GM23338 (cell line): Measurements from ENCODE around the gene AMOTL1. TPM values are rescaled to one million over a fixed set of nuclear protein-coding genes. Genes with fewer than 3 reads are reported as not detected.

Experiments
- ATAC-seq: fragments of 200-7000 bp; cut with Tn5 transposase; 3 replicates; pipeline ENCODE4 v1.9.1; 2020
- DNase-seq: peaks from one replicate; pipeline ENCODE4 v3.0.0-alpha.2; 2015; ENCODE audit warnings: low spot score
- H2AFZ ChIP-seq: fragments of 200-600 bp; sonication (generic); 2 replicates; pipeline ENCODE4 v1.8.0; 2016; ENCODE audit warnings: antibody characterized with exemption, mild to moderate bottlenecking, moderate library complexity
- H3F3A ChIP-seq: fragments of 200-600 bp; sonication (generic); replicated peaks from 2 replicates; pipeline ENCODE4 v1.8.0; 2017; ENCODE audit warnings: antibody characterized with exemption, mixed run types, low read depth
- H3K27ac ChIP-seq: fragments of 200-600 bp; sonication (generic); 2 replicates; pipeline ENCODE4 v1.6.1; 2016; ENCODE audit warnings: low read depth
- H3K27me3 ChIP-seq: fragments of 200-600 bp; sonication (generic); 2 replicates; pipeline ENCODE4 v1.8.0; 2016; ENCODE audit warnings: mild to moderate bottlenecking, mixed run types, moderate library complexity; ENCODE audit not compliant: insufficient read depth
- H3K36me3 ChIP-seq: fragments of 200-600 bp; sonication (generic); 2 replicates; pipeline ENCODE4 v1.8.0; 2016; ENCODE audit warnings: mild to moderate bottlenecking; ENCODE audit not compliant: insufficient read depth
- H3K4me1 ChIP-seq: fragments of 200-600 bp; sonication (generic); 2 replicates; pipeline ENCODE4 v1.8.0; 2016; ENCODE audit warnings: mild to moderate bottlenecking, moderate library complexity; ENCODE audit not compliant: insufficient read depth
- H3K4me2 ChIP-seq: fragments of 200-600 bp; sonication (generic); 2 replicates; pipeline ENCODE4 v1.7.1; 2017; ENCODE audit warnings: mixed run types
- H3K4me3 ChIP-seq: fragments of 200-600 bp; sonication (generic); 2 replicates; pipeline ENCODE4 v1.6.1; 2016; ENCODE audit warnings: mixed run types
- H3K79me2 ChIP-seq: fragments of 200-600 bp; sonication (generic); replicated peaks from 2 replicates; pipeline ENCODE4 v1.8.0; 2017; ENCODE audit warnings: mild to moderate bottlenecking; ENCODE audit not compliant: insufficient read depth
- H3K9me2 ChIP-seq: fragments of 200-600 bp; sonication (generic); 2 replicates; pipeline ENCODE4 v1.8.0; 2017; ENCODE audit not compliant: insufficient read depth
- H4K20me1 ChIP-seq: fragments of 200-600 bp; sonication (generic); replicated peaks from 2 replicates; pipeline ENCODE4 v1.8.0; 2017; ENCODE audit warnings: mild to moderate bottlenecking; ENCODE audit not compliant: insufficient read depth
- H3K27ac Mint-ChIP-seq: 2 replicates; pipeline ENCODE4 v1.8.0; 2020; ENCODE audit warnings: inconsistent platforms, mild to moderate bottlenecking, moderate library complexity, mixed read lengths
- H3K27me3 Mint-ChIP-seq: 3 replicates; pipeline ENCODE4 v1.8.0; 2022; ENCODE audit warnings: low read depth, mild to moderate bottlenecking, moderate library complexity, mixed read lengths, inconsistent platforms; ENCODE audit not compliant: insufficient read depth, poor library complexity
- H3K36me3 Mint-ChIP-seq: 3 replicates; pipeline ENCODE4 v1.8.0; 2021; ENCODE audit warnings: low read depth, mild to moderate bottlenecking, inconsistent platforms, moderate library complexity, mixed read lengths
- H3K4me1 Mint-ChIP-seq: 3 replicates; pipeline ENCODE4 v1.8.0; 2020; ENCODE audit warnings: mild to moderate bottlenecking, inconsistent platforms, mixed read lengths
- H3K4me3 Mint-ChIP-seq: 3 replicates; pipeline ENCODE4 v1.8.0; 2021; ENCODE audit warnings: moderate library complexity, mild to moderate bottlenecking, inconsistent platforms, mixed read lengths
- H3K9me3 Mint-ChIP-seq: 3 replicates; pipeline ENCODE4 v1.8.0; 2020; ENCODE audit warnings: moderate library complexity, mild to moderate bottlenecking, inconsistent platforms, mixed read lengths
- CREB1 ChIP-seq: fragments of 250-450 bp; sonication (Bioruptor Pico); IDR thresholded peaks from 2 replicates; pipeline ENCODE4 v1.5.0; 2020; ENCODE audit warnings: low read depth, mild to moderate bottlenecking, moderate library complexity
- CTCF ChIP-seq, 2 experiments: fragments of 200-600 bp in 1 of 2; sonication (generic) in 1 of 2; conservative IDR thresholded peaks; 2 replicates each; pipeline versions ENCODE4 v1.5.1 to v1.6.1; 2016 to 2017; ENCODE audit warnings: antibody characterized with exemption in 2 of 2, low read depth in 2 of 2, mild to moderate bottlenecking in 2 of 2, moderate library complexity in 1 of 2
- ETS1 ChIP-seq: IDR thresholded peaks from 2 replicates; pipeline ENCODE4 v1.6.1; 2016; ENCODE audit warnings: antibody characterized with exemption
- EZH2 ChIP-seq: fragments of 200-600 bp; sonication (generic); IDR thresholded peaks from one replicate; pipeline ENCODE4 v1.8.0; 2017; ENCODE audit warnings: antibody characterized with exemption, mild to moderate bottlenecking, low read depth; ENCODE audit not compliant: unreplicated experiment
- EZH2phosphoT487 ChIP-seq: fragments of 200-600 bp; sonication (generic); IDR thresholded peaks from one replicate; pipeline ENCODE4 v1.8.1; 2018; ENCODE audit warnings: antibody characterized with exemption; ENCODE audit not compliant: unreplicated experiment
- JUNB ChIP-seq: IDR thresholded peaks from one replicate; pipeline ENCODE4 v1.6.1; 2016; ENCODE audit warnings: antibody characterized with exemption; ENCODE audit not compliant: unreplicated experiment
- NANOG ChIP-seq: IDR thresholded peaks from 2 replicates; pipeline ENCODE4 v1.6.1; 2016; ENCODE audit warnings: antibody characterized with exemption, borderline replicate concordance
- POLR2AphosphoS5 ChIP-seq: IDR thresholded peaks from 2 replicates; pipeline ENCODE4 v1.6.1; 2016; ENCODE audit warnings: antibody characterized with exemption, low read depth
- STAT1 ChIP-seq: IDR thresholded peaks from one replicate; pipeline ENCODE4 v1.6.1; 2016; ENCODE audit warnings: antibody characterized with exemption; ENCODE audit not compliant: unreplicated experiment
- ZNF114 ChIP-seq: fragments of 250-450 bp; sonication (Bioruptor Pico); IDR thresholded peaks from 2 replicates; pipeline ENCODE4 v1.5.0; 2020; ENCODE audit warnings: mild to moderate bottlenecking, moderate library complexity
- ZNF331 ChIP-seq: fragments of 250-450 bp; sonication (Bioruptor Pico); IDR thresholded peaks from 2 replicates; pipeline ENCODE4 v1.5.0; 2020; ENCODE audit warnings: low read depth, mild to moderate bottlenecking, moderate library complexity
- polyA plus RNA-seq: library from polyadenylated mRNA; unstranded; fragments of >200 nt; fragmentation: Nextera tagmentation; extraction: Ambion mirVana; gene quantifications from 2 replicates; pipeline ENCODE4 v1.2.1, GENCODE V29; 2016
- total RNA-seq: library from RNA; depleted of rRNA; stranded (reverse); fragments of >200 nt; shearing (Covaris generic); gene quantifications from 2 replicates; pipeline ENCODE4 v1.2.3, GENCODE V29; 2014
- TF ChIP-seq, protein P1 (sequence below): IDR thresholded peaks from one replicate; pipeline ENCODE4 v1.6.1; 2018; ENCODE audit warnings: antibody characterized with exemption; ENCODE audit not compliant: unreplicated experiment
- TF ChIP-seq, protein P2 (sequence below): fragments of 250-450 bp; sonication (Bioruptor Pico); IDR thresholded peaks from 2 replicates; pipeline ENCODE4 v1.5.0; 2020; ENCODE audit warnings: mild to moderate bottlenecking, moderate library complexity

AMOTL1 gene
- total and polyA plus RNA-seq, 2 experiments from 2014 or later: 4.3 to 18.7 TPM

GRCh38 chr11:94924612-94925011 lies 156.5 kb downstream of the AMOTL1 start:
- no peaks in the 10 kb centered on the region for H3K9me3 Mint-ChIP-seq
- no peak for TF ChIP-seq NANOG
- no peak for TF ChIP-seq CREB1 (CRISPR knock-in tag)
- TF ChIP-seq STAT1: no peak
- TF ChIP-seq EZH2phosphoT487: no peak
- TF ChIP-seq ZNF331: no peak
- TF ChIP-seq, protein P1, sequence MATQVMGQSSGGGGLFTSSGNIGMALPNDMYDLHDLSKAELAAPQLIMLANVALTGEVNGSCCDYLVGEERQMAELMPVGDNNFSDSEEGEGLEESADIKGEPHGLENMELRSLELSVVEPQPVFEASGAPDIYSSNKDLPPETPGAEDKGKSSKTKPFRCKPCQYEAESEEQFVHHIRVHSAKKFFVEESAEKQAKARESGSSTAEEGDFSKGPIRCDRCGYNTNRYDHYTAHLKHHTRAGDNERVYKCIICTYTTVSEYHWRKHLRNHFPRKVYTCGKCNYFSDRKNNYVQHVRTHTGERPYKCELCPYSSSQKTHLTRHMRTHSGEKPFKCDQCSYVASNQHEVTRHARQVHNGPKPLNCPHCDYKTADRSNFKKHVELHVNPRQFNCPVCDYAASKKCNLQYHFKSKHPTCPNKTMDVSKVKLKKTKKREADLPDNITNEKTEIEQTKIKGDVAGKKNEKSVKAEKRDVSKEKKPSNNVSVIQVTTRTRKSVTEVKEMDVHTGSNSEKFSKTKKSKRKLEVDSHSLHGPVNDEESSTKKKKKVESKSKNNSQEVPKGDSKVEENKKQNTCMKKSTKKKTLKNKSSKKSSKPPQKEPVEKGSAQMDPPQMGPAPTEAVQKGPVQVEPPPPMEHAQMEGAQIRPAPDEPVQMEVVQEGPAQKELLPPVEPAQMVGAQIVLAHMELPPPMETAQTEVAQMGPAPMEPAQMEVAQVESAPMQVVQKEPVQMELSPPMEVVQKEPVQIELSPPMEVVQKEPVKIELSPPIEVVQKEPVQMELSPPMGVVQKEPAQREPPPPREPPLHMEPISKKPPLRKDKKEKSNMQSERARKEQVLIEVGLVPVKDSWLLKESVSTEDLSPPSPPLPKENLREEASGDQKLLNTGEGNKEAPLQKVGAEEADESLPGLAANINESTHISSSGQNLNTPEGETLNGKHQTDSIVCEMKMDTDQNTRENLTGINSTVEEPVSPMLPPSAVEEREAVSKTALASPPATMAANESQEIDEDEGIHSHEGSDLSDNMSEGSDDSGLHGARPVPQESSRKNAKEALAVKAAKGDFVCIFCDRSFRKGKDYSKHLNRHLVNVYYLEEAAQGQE: no peak
- no peak for TF ChIP-seq EZH2
- no peak for TF ChIP-seq ZNF114 (CRISPR knock-in tag)
- TF ChIP-seq, protein P2, sequence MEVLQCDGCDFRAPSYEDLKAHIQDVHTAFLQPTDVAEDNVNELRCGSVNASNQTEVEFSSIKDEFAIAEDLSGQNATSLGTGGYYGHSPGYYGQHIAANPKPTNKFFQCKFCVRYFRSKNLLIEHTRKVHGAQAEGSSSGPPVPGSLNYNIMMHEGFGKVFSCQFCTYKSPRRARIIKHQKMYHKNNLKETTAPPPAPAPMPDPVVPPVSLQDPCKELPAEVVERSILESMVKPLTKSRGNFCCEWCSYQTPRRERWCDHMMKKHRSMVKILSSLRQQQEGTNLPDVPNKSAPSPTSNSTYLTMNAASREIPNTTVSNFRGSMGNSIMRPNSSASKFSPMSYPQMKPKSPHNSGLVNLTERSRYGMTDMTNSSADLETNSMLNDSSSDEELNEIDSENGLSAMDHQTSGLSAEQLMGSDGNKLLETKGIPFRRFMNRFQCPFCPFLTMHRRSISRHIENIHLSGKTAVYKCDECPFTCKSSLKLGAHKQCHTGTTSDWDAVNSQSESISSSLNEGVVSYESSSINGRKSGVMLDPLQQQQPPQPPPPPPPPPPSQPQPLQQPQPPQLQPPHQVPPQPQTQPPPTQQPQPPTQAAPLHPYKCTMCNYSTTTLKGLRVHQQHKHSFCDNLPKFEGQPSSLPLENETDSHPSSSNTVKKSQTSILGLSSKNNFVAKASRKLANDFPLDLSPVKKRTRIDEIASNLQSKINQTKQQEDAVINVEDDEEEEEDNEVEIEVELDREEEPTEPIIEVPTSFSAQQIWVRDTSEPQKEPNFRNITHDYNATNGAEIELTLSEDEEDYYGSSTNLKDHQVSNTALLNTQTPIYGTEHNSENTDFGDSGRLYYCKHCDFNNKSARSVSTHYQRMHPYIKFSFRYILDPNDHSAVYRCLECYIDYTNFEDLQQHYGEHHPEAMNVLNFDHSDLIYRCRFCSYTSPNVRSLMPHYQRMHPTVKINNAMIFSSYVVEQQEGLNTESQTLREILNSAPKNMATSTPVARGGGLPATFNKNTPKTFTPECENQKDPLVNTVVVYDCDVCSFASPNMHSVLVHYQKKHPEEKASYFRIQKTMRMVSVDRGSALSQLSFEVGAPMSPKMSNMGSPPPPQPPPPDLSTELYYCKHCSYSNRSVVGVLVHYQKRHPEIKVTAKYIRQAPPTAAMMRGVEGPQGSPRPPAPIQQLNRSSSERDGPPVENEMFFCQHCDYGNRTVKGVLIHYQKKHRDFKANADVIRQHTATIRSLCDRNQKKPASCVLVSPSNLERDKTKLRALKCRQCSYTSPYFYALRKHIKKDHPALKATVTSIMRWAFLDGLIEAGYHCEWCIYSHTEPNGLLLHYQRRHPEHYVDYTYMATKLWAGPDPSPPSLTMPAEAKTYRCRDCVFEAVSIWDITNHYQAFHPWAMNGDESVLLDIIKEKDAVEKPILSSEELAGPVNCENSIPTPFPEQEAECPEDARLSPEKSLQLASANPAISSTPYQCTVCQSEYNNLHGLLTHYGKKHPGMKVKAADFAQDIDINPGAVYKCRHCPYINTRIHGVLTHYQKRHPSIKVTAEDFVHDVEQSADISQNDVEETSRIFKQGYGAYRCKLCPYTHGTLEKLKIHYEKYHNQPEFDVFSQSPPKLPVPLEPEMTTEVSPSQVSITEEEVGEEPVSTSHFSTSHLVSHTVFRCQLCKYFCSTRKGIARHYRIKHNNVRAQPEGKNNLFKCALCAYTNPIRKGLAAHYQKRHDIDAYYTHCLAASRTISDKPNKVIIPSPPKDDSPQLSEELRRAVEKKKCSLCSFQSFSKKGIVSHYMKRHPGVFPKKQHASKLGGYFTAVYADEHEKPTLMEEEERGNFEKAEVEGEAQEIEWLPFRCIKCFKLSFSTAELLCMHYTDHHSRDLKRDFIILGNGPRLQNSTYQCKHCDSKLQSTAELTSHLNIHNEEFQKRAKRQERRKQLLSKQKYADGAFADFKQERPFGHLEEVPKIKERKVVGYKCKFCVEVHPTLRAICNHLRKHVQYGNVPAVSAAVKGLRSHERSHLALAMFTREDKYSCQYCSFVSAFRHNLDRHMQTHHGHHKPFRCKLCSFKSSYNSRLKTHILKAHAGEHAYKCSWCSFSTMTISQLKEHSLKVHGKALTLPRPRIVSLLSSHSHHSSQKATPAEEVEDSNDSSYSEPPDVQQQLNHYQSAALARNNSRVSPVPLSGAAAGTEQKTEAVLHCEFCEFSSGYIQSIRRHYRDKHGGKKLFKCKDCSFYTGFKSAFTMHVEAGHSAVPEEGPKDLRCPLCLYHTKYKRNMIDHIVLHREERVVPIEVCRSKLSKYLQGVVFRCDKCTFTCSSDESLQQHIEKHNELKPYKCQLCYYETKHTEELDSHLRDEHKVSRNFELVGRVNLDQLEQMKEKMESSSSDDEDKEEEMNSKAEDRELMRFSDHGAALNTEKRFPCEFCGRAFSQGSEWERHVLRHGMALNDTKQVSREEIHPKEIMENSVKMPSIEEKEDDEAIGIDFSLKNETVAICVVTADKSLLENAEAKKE (CRISPR knock-in tag): no peak
- no peak for TF ChIP-seq CTCF (conservative IDR thresholded peaks at IDR 0.05; ENCODE audit: low read depth in 2 of 2)
- TF ChIP-seq POLR2AphosphoS5: no peak
- no peak for TF ChIP-seq ETS1
- no peak for TF ChIP-seq JUNB
- H3K4me1 ChIP-seq: no peaks in the 10 kb centered on the region
- no peak overlapping the region for H3K4me3 Mint-ChIP-seq
- no peak for ATAC-seq
- DNase-seq: no peak
- no peaks in the 10 kb centered on the region for H3F3A ChIP-seq
- no peaks in the 10 kb centered on the region; the same call in 1 of the 2 replicates for H4K20me1 ChIP-seq
- no peak overlapping the region for H3K27ac ChIP-seq
- no peaks in the 10 kb centered on the region for H3K36me3 Mint-ChIP-seq
- H3K36me3 ChIP-seq: no peaks in the 10 kb centered on the region
- no peaks in the 10 kb centered on the region for H3K27me3 Mint-ChIP-seq
- H3K9me2 ChIP-seq: no peaks in the 10 kb centered on the region
- H2AFZ ChIP-seq: no peak overlapping the region
- no peak overlapping the region for H3K4me2 ChIP-seq
- no peak overlapping the region for H3K4me3 ChIP-seq
- H3K79me2 ChIP-seq: no peaks in the 10 kb centered on the region
- peaks cover 17% of the 10 kb centered on the region for H3K4me1 Mint-ChIP-seq
- no peaks in the 10 kb centered on the region for H3K27me3 ChIP-seq
- H3K27ac Mint-ChIP-seq: no peak overlapping the region
